ENCODE results near the gene SLC18B1.

GRCh38 chr6:132734694-132735236 lies 63.7 kb downstream of the SLC18B1 start:
- no peak for TF ChIP-seq REST (IDR thresholded peaks at IDR 0.05; ENCODE audit: insufficient read depth in 1 of 2, low read depth in 2 of 2, low read length in 2 of 2)
- TF ChIP-seq TAF1 (IDR thresholded peaks at IDR 0.05; ENCODE audit: borderline replicate concordance, insufficient read depth, low read length): no peak
- TF ChIP-seq SIN3A (IDR thresholded peaks at IDR 0.05; ENCODE audit: borderline replicate concordance, insufficient read depth, low read length): no peak
- TF ChIP-seq POLR2AphosphoS5 (IDR thresholded peaks at IDR 0.05; ENCODE audit: low read depth, low read length): no peak

Data from PFSK-1 (cell line).